ENCODE measurements around the gene ASPM.

The ASPM gene

GRCh38 chr1:197065559-197065958 lies 80.9 kb downstream of the ASPM start:
- DNase-seq = no peak
- TF ChIP-seq CTCF (IDR thresholded peaks at IDR 0.05; ENCODE audit: low read depth, low read length) = no peak

GRCh38 chr1:197063212-197063611 lies 83.3 kb downstream of the ASPM start:
- H3K27ac ChIP-seq = no peak overlapping the region
- no peaks in the 10 kb centered on the region for H3K9me3 ChIP-seq (ENCODE audit: severe bottlenecking)
- H3K4me3 ChIP-seq (ENCODE audit: low read depth, low read length) = no peak overlapping the region
- no peak for DNase-seq
- TF ChIP-seq CTCF (IDR thresholded peaks at IDR 0.05; ENCODE audit: low read depth, low read length) = no peak
- no peaks in the 10 kb centered on the region for H3K36me3 ChIP-seq
- H3K27me3 ChIP-seq (ENCODE audit: insufficient read depth, low read depth, severe bottlenecking) = no peaks in the 10 kb centered on the region

More at GRCh38 chr1:197065559-197065958, 80.9 kb downstream of the ASPM start:
- no peaks in the 10 kb centered on the region for H3K9me3 ChIP-seq (ENCODE audit: severe bottlenecking)
- H3K27me3 ChIP-seq (ENCODE audit: insufficient read depth, low read depth, severe bottlenecking) = no peaks in the 10 kb centered on the region
- no peak overlapping the region for H3K4me3 ChIP-seq (ENCODE audit: low read depth, low read length)
- H3K27ac ChIP-seq = no peak overlapping the region
- no peaks in the 10 kb centered on the region for H3K36me3 ChIP-seq

GRCh38 chr1:197062692-197063091 lies 83.8 kb downstream of the ASPM start:
- DNase-seq = no peak
- TF ChIP-seq CTCF (IDR thresholded peaks at IDR 0.05; ENCODE audit: low read depth, low read length) = no peak
- no peaks in the 10 kb centered on the region for H3K27me3 ChIP-seq (ENCODE audit: insufficient read depth, low read depth, severe bottlenecking)
- no peaks in the 10 kb centered on the region for H3K9me3 ChIP-seq (ENCODE audit: severe bottlenecking)
- no peaks in the 10 kb centered on the region for H3K36me3 ChIP-seq
- no peak overlapping the region for H3K27ac ChIP-seq
- H3K4me3 ChIP-seq (ENCODE audit: low read depth, low read length) = no peak overlapping the region

DNA sequence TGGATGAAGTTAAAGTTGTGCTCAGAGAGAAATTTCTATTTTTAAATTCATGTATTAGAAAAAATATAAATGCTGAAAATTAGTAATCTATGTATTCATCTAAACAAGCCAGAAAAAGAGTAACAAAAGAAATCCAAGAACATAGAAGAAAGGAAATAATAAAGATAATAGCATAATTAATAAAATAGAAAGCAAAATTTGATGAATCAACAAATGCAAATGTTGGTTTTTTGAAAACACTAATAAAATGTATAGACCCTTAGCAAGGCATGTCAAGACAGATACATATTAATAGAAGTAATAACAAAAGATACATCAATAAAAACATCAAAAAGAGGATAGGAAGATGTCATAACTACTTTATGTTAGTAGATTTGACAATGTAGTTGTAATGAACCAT lies 97.4 kb downstream of the ASPM start:
- no peak for TF ChIP-seq CTCF (IDR thresholded peaks at IDR 0.05; ENCODE audit: low read depth, low read length)
- Histone ChIP-seq H3K27ac (no peak overlapping the region), H3K9me3 (ENCODE audit: severe bottlenecking) (no peaks in the 10 kb centered on the region), H3K36me3 (no peaks in the 10 kb centered on the region), H3K4me3 (ENCODE audit: low read depth, low read length) (no peak overlapping the region), H3K27me3 (ENCODE audit: insufficient read depth, low read depth, severe bottlenecking) (no peaks in the 10 kb centered on the region)
- no peak for DNase-seq

GRCh38 chr1:197042676-197043341 lies 103.7 kb downstream of the ASPM start:
- Histone ChIP-seq H3K4me3 (ENCODE audit: low read depth, low read length) (no peak overlapping the region), H3K36me3 (no peaks in the 10 kb centered on the region), H3K27me3 (ENCODE audit: insufficient read depth, low read depth, severe bottlenecking) (no peaks in the 10 kb centered on the region), H3K9me3 (ENCODE audit: severe bottlenecking) (no peaks in the 10 kb centered on the region), H3K27ac (no peak overlapping the region)
- DNase-seq = no peak
- no peak for TF ChIP-seq CTCF (IDR thresholded peaks at IDR 0.05; ENCODE audit: low read depth, low read length)

All from WERI-Rb-1 (cell line).